WTC11 (cell line): ENCODE data around the gene PPP1R14B. TPM values are rescaled to one million over a fixed set of nuclear protein-coding genes. Genes with fewer than 3 reads are reported as not detected.

Experiments
- ATAC-seq: fragments of 200-7000 bp; cut with Tn5 transposase; 2 replicates; pipeline ENCODE4 v1.10.0; 2021; ENCODE audit warnings: mild to moderate bottlenecking, moderate library complexity
- CTCF ChIA-PET: fragments of 300-600 bp; sonication (Branson Sonifier 250); formaldehyde crosslinking; loops from one replicate; lab custom pipeline; 2021; ENCODE audit warnings: antibody characterized with exemption; lab: Charles Lee
- POLR2A ChIA-PET: fragments of 350-600 bp; sonication (Branson Sonifier 250); formaldehyde crosslinking; loops from one replicate; lab custom pipeline; 2021; ENCODE audit warnings: antibody characterized with exemption; lab: Charles Lee
- DNase-seq: peaks from one replicate; pipeline ENCODE4 v3.0.0; 2021; ENCODE audit warnings: low spot score
- H3K27ac Mint-ChIP-seq: 2 replicates; pipeline ENCODE4 v1.8.0; 2021; ENCODE audit warnings: mixed read lengths
- H3K27me3 Mint-ChIP-seq: 2 replicates; pipeline ENCODE4 v1.8.0; 2021; ENCODE audit warnings: low read depth, mild to moderate bottlenecking, moderate library complexity, mixed read lengths
- H3K36me3 Mint-ChIP-seq: 2 replicates; pipeline ENCODE4 v1.8.0; 2021; ENCODE audit warnings: mixed read lengths
- H3K4me1 Mint-ChIP-seq: 2 replicates; pipeline ENCODE4 v1.8.0; 2022; ENCODE audit warnings: mixed read lengths
- H3K4me3 Mint-ChIP-seq: 2 replicates; pipeline ENCODE4 v1.8.0; 2021; ENCODE audit warnings: mild to moderate bottlenecking, moderate library complexity, mixed read lengths
- H3K9me3 Mint-ChIP-seq: 2 replicates; pipeline ENCODE4 v1.8.0; 2021; ENCODE audit warnings: mixed read lengths
- IRF2 ChIP-seq: sonication (generic); formaldehyde crosslinking; IDR thresholded peaks from 2 replicates; pipeline ENCODE4 v1.8.0; 2022; ENCODE audit warnings: low read depth, missing genetic modification reagents, borderline replicate concordance
- JUN ChIP-seq: sonication (generic); formaldehyde crosslinking; IDR thresholded peaks from 2 replicates; pipeline ENCODE4 v1.8.0; 2023; ENCODE audit warnings: mild to moderate bottlenecking, missing genetic modification reagents
- NFE2L1 ChIP-seq: sonication (generic); formaldehyde crosslinking; IDR thresholded peaks from 2 replicates; pipeline ENCODE4 v1.8.1; 2023; ENCODE audit warnings: missing genetic modification reagents
- NFYB ChIP-seq: sonication (generic); formaldehyde crosslinking; conservative IDR thresholded peaks from 2 replicates; pipeline ENCODE4 v1.8.0; 2022; ENCODE audit warnings: low read depth, missing genetic modification reagents
- NR2C2 ChIP-seq: sonication (generic); formaldehyde crosslinking; IDR thresholded peaks from 2 replicates; pipeline ENCODE4 v1.8.0; 2022; ENCODE audit warnings: mild to moderate bottlenecking, missing genetic modification reagents
- TP53 ChIP-seq: sonication (generic); formaldehyde crosslinking; IDR thresholded peaks from 2 replicates; pipeline ENCODE4 v1.8.1; 2023; ENCODE audit warnings: mild to moderate bottlenecking, missing genetic modification reagents
- ZNF263 ChIP-seq: sonication (generic); formaldehyde crosslinking; IDR thresholded peaks from 2 replicates; pipeline ENCODE4 v1.8.1; 2022; ENCODE audit warnings: low read depth, mild to moderate bottlenecking, moderate library complexity, missing genetic modification reagents
- ZNF317 ChIP-seq: sonication (generic); formaldehyde crosslinking; IDR thresholded peaks from 2 replicates; pipeline ENCODE4 v1.8.1; 2023; ENCODE audit warnings: low read depth, mild to moderate bottlenecking, moderate library complexity, missing genetic modification reagents, borderline replicate concordance
- ZNF671 ChIP-seq: fragments of 250-450 bp; sonication (Bioruptor Pico); IDR thresholded peaks from 2 replicates; pipeline ENCODE4 v1.8.0; 2021; ENCODE audit warnings: mild to moderate bottlenecking
- total RNA-seq: library from RNA; stranded (reverse); gene quantifications from 3 replicates; pipeline ENCODE4 v1.2.3, GENCODE V29; 2021
- TF ChIP-seq, protein P1 (sequence below): sonication (generic); formaldehyde crosslinking; IDR thresholded peaks from 2 replicates; pipeline ENCODE4 v1.8.0; 2022; ENCODE audit warnings: missing genetic modification reagents
- TF ChIP-seq, protein P2 (sequence below): sonication (generic); formaldehyde crosslinking; conservative IDR thresholded peaks from 2 replicates; pipeline ENCODE4 v1.8.1; 2023; ENCODE audit warnings: mild to moderate bottlenecking, low read depth, missing genetic modification reagents, moderate library complexity
- TF ChIP-seq, protein P3 (sequence below): sonication (generic); formaldehyde crosslinking; IDR thresholded peaks from 2 replicates; pipeline ENCODE4 v1.8.0; 2023; ENCODE audit warnings: missing genetic modification reagents, mild to moderate bottlenecking, borderline replicate concordance
- TF ChIP-seq, protein P4 (sequence below): sonication (generic); formaldehyde crosslinking; IDR thresholded peaks from 2 replicates; pipeline ENCODE4 v1.8.1; 2023; ENCODE audit warnings: mild to moderate bottlenecking, missing genetic modification reagents, borderline replicate concordance
- TF ChIP-seq, protein P5 (sequence below): sonication (generic); formaldehyde crosslinking; IDR thresholded peaks from 2 replicates; pipeline ENCODE4 v1.8.1; 2023; ENCODE audit warnings: mild to moderate bottlenecking, missing genetic modification reagents

The PPP1R14B gene
- total RNA-seq, 1 experiment from 2014 or later, result 471 TPM

DNA sequence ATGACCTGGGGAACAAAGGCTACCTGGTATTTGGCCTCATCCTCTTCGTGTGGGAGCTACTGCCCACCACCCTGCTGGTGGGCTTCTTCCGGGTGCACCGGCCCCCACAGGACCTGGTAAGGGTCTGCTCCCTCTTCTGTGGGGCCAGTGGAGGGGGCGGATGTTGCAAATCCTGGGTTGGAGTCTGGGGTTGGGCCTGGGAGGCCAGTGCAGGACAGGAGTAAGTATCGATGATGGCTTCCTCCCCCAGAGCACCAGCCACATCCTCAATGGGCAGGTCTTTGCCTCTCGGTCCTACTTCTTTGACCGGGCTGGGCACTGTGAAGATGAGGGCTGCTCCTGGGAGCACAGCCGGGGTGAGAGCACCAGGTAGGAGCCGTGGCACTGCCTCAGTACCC, 41.6 kb upstream of the PPP1R14B start:
- Mint-ChIP-seq H3K4me1 (peaks cover 12% of the 10 kb centered on the region), H3K36me3 (no peaks in the 10 kb centered on the region), H3K27me3 (peaks cover 42% of the 10 kb centered on the region), H3K4me3 (no peak overlapping the region), H3K9me3 (no peaks in the 10 kb centered on the region), H3K27ac (no peak overlapping the region)
- POLR2A ChIA-PET, result no interaction called here
- CTCF ChIA-PET, result interaction anchor here (0.6 to 12.5 kb wide), 2 partner anchors 15 to 335 kb away, joined by 3 to 151 read pairs; partner anchors contain the start of gene ESRRA
- DNase-seq (no peak), ATAC-seq (no peak)
- TF ChIP-seq, protein P1, sequence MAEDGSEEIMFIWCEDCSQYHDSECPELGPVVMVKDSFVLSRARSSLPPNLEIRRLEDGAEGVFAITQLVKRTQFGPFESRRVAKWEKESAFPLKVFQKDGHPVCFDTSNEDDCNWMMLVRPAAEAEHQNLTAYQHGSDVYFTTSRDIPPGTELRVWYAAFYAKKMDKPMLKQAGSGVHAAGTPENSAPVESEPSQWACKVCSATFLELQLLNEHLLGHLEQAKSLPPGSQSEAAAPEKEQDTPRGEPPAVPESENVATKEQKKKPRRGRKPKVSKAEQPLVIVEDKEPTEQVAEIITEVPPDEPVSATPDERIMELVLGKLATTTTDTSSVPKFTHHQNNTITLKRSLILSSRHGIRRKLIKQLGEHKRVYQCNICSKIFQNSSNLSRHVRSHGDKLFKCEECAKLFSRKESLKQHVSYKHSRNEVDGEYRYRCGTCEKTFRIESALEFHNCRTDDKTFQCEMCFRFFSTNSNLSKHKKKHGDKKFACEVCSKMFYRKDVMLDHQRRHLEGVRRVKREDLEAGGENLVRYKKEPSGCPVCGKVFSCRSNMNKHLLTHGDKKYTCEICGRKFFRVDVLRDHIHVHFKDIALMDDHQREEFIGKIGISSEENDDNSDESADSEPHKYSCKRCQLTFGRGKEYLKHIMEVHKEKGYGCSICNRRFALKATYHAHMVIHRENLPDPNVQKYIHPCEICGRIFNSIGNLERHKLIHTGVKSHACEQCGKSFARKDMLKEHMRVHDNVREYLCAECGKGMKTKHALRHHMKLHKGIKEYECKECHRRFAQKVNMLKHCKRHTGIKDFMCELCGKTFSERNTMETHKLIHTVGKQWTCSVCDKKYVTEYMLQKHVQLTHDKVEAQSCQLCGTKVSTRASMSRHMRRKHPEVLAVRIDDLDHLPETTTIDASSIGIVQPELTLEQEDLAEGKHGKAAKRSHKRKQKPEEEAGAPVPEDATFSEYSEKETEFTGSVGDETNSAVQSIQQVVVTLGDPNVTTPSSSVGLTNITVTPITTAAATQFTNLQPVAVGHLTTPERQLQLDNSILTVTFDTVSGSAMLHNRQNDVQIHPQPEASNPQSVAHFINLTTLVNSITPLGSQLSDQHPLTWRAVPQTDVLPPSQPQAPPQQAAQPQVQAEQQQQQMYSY (CRISPR knock-in tag), result peak; percentile 18; the same call in 1 of the 2 replicates
- TF ChIP-seq, protein P2, sequence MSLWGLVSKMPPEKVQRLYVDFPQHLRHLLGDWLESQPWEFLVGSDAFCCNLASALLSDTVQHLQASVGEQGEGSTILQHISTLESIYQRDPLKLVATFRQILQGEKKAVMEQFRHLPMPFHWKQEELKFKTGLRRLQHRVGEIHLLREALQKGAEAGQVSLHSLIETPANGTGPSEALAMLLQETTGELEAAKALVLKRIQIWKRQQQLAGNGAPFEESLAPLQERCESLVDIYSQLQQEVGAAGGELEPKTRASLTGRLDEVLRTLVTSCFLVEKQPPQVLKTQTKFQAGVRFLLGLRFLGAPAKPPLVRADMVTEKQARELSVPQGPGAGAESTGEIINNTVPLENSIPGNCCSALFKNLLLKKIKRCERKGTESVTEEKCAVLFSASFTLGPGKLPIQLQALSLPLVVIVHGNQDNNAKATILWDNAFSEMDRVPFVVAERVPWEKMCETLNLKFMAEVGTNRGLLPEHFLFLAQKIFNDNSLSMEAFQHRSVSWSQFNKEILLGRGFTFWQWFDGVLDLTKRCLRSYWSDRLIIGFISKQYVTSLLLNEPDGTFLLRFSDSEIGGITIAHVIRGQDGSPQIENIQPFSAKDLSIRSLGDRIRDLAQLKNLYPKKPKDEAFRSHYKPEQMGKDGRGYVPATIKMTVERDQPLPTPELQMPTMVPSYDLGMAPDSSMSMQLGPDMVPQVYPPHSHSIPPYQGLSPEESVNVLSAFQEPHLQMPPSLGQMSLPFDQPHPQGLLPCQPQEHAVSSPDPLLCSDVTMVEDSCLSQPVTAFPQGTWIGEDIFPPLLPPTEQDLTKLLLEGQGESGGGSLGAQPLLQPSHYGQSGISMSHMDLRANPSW (CRISPR knock-in tag), result no peak

DNA sequence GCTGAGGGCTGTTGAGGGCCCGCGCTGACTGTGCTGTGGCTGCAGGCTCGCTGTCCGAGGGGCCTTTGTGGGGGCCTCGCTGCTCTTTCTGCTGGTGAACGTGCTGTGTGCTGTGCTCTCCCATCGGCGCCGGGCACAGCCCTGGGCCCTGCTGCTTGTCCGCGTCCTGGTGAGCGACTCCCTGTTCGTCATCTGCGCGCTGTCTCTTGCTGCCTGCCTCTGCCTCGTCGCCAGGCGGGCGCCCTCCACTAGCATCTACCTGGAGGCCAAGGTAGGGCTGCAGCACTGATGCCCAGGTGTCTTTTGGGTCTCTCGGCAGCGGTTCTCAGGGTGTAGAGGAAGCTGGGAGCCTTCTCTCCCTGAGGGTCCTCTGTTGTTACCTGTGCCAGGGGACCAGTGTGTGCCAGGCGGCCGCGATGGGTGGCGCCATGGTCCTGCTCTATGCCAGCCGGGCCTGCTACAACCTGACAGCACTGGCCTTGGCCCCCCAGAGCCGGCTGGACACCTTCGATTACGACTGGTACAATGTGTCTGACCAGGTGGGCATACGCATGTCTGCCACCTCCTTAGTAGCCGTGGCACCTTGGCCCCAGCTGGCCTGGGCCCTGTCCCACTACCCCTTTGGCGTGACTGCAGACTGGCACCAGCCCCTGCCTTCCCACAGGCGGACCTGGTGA, 41.1 kb upstream of the PPP1R14B start:
- POLR2A ChIA-PET, result no interaction called here
- TF ChIP-seq NR2C2 (CRISPR knock-in tag) (no peak), JUN (CRISPR knock-in tag) (0 out of 2 replicates have a peak, but pooled peaks have one; percentile 18), ZNF263 (CRISPR knock-in tag) (no peak)
- TF ChIP-seq, protein P3, sequence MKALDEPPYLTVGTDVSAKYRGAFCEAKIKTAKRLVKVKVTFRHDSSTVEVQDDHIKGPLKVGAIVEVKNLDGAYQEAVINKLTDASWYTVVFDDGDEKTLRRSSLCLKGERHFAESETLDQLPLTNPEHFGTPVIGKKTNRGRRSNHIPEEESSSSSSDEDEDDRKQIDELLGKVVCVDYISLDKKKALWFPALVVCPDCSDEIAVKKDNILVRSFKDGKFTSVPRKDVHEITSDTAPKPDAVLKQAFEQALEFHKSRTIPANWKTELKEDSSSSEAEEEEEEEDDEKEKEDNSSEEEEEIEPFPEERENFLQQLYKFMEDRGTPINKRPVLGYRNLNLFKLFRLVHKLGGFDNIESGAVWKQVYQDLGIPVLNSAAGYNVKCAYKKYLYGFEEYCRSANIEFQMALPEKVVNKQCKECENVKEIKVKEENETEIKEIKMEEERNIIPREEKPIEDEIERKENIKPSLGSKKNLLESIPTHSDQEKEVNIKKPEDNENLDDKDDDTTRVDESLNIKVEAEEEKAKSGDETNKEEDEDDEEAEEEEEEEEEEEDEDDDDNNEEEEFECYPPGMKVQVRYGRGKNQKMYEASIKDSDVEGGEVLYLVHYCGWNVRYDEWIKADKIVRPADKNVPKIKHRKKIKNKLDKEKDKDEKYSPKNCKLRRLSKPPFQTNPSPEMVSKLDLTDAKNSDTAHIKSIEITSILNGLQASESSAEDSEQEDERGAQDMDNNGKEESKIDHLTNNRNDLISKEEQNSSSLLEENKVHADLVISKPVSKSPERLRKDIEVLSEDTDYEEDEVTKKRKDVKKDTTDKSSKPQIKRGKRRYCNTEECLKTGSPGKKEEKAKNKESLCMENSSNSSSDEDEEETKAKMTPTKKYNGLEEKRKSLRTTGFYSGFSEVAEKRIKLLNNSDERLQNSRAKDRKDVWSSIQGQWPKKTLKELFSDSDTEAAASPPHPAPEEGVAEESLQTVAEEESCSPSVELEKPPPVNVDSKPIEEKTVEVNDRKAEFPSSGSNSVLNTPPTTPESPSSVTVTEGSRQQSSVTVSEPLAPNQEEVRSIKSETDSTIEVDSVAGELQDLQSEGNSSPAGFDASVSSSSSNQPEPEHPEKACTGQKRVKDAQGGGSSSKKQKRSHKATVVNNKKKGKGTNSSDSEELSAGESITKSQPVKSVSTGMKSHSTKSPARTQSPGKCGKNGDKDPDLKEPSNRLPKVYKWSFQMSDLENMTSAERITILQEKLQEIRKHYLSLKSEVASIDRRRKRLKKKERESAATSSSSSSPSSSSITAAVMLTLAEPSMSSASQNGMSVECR (CRISPR knock-in tag), result no peak
- ATAC-seq (no peak), DNase-seq (no peak)
- H3K4me1 Mint-ChIP-seq, result peaks cover 12% of the 10 kb centered on the region
- CTCF ChIA-PET, result interaction anchor here (12.5 kb wide), 1 partner anchor 15 kb away, joined by 151 read pairs; the partner anchor contains the start of gene ESRRA
- H3K9me3 Mint-ChIP-seq, result no peaks in the 10 kb centered on the region
- H3K27me3 Mint-ChIP-seq, result peaks cover 36% of the 10 kb centered on the region
- no peak overlapping the region for H3K4me3 Mint-ChIP-seq
- peaks cover 3% of the 10 kb centered on the region; the same call in 1 of the 2 replicates for H3K36me3 Mint-ChIP-seq
- H3K27ac Mint-ChIP-seq, result no peak overlapping the region

DNA sequence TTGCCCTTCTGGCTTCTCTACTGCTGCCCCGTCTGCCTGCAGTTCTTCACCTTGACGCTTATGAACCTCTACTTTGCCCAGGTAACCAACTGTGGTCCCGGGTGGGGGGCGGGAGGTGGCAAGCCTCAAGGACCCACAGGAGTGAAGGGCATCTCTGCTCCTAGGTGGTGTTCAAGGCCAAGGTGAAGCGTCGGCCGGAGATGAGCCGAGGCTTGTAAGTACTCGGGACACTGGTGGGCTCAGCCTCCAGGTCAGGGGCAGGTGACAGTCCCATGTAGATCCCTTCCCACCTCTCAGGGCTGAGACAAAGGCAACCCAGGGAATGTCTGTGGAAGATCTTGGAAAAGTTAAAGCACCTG, 40.0 kb upstream of the PPP1R14B start:
- ChIA-PET CTCF (interaction anchor here (12.5 kb wide), 1 partner anchor 16 kb away, joined by 151 read pairs; the partner anchor contains the start of gene ESRRA), POLR2A (no interaction called here)
- Mint-ChIP-seq H3K27ac (no peak overlapping the region; the same call in 1 of the 2 replicates), H3K36me3 (peaks cover 6% of the 10 kb centered on the region), H3K4me1 (peaks cover 12% of the 10 kb centered on the region), H3K27me3 (peaks cover 29% of the 10 kb centered on the region), H3K9me3 (no peaks in the 10 kb centered on the region), H3K4me3 (peak overlapping the region; percentile 76)
- DNase-seq (no peak), ATAC-seq (no peak)
- TF ChIP-seq TP53, result no peak
- TF ChIP-seq NFE2L1, result no peak
- no peak for TF ChIP-seq ZNF317 (CRISPR knock-in tag)
- no peak for TF ChIP-seq IRF2 (CRISPR knock-in tag)
- TF ChIP-seq, protein P4, sequence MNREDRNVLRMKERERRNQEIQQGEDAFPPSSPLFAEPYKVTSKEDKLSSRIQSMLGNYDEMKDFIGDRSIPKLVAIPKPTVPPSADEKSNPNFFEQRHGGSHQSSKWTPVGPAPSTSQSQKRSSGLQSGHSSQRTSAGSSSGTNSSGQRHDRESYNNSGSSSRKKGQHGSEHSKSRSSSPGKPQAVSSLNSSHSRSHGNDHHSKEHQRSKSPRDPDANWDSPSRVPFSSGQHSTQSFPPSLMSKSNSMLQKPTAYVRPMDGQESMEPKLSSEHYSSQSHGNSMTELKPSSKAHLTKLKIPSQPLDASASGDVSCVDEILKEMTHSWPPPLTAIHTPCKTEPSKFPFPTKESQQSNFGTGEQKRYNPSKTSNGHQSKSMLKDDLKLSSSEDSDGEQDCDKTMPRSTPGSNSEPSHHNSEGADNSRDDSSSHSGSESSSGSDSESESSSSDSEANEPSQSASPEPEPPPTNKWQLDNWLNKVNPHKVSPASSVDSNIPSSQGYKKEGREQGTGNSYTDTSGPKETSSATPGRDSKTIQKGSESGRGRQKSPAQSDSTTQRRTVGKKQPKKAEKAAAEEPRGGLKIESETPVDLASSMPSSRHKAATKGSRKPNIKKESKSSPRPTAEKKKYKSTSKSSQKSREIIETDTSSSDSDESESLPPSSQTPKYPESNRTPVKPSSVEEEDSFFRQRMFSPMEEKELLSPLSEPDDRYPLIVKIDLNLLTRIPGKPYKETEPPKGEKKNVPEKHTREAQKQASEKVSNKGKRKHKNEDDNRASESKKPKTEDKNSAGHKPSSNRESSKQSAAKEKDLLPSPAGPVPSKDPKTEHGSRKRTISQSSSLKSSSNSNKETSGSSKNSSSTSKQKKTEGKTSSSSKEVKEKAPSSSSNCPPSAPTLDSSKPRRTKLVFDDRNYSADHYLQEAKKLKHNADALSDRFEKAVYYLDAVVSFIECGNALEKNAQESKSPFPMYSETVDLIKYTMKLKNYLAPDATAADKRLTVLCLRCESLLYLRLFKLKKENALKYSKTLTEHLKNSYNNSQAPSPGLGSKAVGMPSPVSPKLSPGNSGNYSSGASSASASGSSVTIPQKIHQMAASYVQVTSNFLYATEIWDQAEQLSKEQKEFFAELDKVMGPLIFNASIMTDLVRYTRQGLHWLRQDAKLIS (CRISPR knock-in tag), result no peak
- TF ChIP-seq NFYB (CRISPR knock-in tag), result no peak
- TF ChIP-seq, protein P5, sequence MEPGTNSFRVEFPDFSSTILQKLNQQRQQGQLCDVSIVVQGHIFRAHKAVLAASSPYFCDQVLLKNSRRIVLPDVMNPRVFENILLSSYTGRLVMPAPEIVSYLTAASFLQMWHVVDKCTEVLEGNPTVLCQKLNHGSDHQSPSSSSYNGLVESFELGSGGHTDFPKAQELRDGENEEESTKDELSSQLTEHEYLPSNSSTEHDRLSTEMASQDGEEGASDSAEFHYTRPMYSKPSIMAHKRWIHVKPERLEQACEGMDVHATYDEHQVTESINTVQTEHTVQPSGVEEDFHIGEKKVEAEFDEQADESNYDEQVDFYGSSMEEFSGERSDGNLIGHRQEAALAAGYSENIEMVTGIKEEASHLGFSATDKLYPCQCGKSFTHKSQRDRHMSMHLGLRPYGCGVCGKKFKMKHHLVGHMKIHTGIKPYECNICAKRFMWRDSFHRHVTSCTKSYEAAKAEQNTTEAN (CRISPR knock-in tag), result no peak
- TF ChIP-seq ZNF671 (CRISPR knock-in tag), result no peak
